Fibroblast of skin of right biceps (primary cell): Measurements from ENCODE around the gene SLC3A2.
"Not testable (repeated sequence)": the region's sequence is repeated elsewhere in the genome, so short reads cannot be mapped to it uniquely, and the experiment has no call there.

Experiments used
- DNase-seq: peaks from one replicate; pipeline ENCODE4 v3.0.0-alpha.2; 2013

The SLC3A2 gene

GRCh38 chr11:62933750-62934495 lies 53.2 kb downstream of the SLC3A2 start:
- no peak for DNase-seq

- DNase-seq = no peak
Measured at GRCh38 chr11:62934496-62934785, 53.7 kb downstream of the SLC3A2 start.

- not testable (repeated sequence) for DNase-seq
Measured at GRCh38 chr11:62937528-62937927, 56.8 kb downstream of the SLC3A2 start.
